Hepatocyte (in vitro differentiated cells): ENCODE measurements around the gene NAPA.

Experiments
- CTCF ChIP-seq: fragments of 200-600 bp; sonication (generic); IDR thresholded peaks from 2 replicates; pipeline ENCODE4 v1.5.1; 2016; ENCODE audit warnings: antibody characterized with exemption, mild to moderate bottlenecking; ENCODE audit not compliant: poor library complexity
- EZH2 ChIP-seq: fragments of 200-600 bp; sonication (generic); IDR thresholded peaks from 2 replicates; pipeline ENCODE4 v1.6.1; 2016; ENCODE audit warnings: antibody characterized with exemption, mild to moderate bottlenecking, borderline replicate concordance
- EZH2phosphoT487 ChIP-seq: fragments of 200-600 bp; sonication (generic); IDR thresholded peaks from one replicate; pipeline ENCODE4 v1.6.1; 2018; ENCODE audit warnings: antibody characterized with exemption, mild to moderate bottlenecking, low read depth, moderate library complexity; ENCODE audit not compliant: unreplicated experiment, severe bottlenecking

DNA sequence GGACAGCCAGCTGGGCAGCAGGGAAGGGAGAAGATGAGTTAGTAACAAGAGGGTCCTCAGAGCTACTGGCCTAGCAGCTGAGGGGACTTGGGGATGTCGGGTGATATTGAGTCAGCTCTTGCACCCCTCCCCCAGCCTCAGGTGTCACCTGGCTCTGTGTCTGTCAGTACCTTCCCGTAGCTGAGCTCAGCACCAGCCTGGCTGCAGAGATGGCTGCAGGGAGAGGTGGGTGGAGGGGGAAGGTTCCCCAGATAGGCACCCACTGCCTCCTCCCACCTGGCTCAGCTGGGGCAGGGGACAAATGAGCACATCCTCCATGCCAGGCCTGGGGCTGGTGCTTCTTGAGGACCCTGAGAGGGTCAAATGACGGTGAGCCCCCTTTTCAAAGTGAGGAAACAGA lies 24.0 kb downstream of the NAPA start:
- TF ChIP-seq CTCF = no peak
- TF ChIP-seq EZH2phosphoT487 = no peak
- no peak for TF ChIP-seq EZH2
